HepG2 (cell line): ENCODE results near the gene CASR. TPM values are rescaled to one million over a fixed set of nuclear protein-coding genes. Genes with fewer than 3 reads are reported as not detected.

Experiments
- RFXAP ChIP-seq: sonication (generic); formaldehyde crosslinking; IDR thresholded peaks from 2 replicates; pipeline ENCODE4 v1.4.0; 2020; ENCODE audit warnings: missing genetic modification reagents, borderline replicate concordance
- TAF1 ChIP-seq: sonication (generic); formaldehyde crosslinking; IDR thresholded peaks from 2 replicates; pipeline ENCODE4 v1.4.0; 2020; ENCODE audit warnings: missing genetic modification reagents
- ZNF33A ChIP-seq: sonication (generic); formaldehyde crosslinking; IDR thresholded peaks from 2 replicates; pipeline ENCODE4 v1.5.1; 2020; ENCODE audit warnings: missing genetic modification reagents, mild to moderate bottlenecking, moderate library complexity, borderline replicate concordance
- ZNF747 ChIP-seq: sonication (generic); formaldehyde crosslinking; IDR thresholded peaks from 2 replicates; pipeline ENCODE4 v1.8.1; 2023; ENCODE audit warnings: missing genetic modification reagents, mild to moderate bottlenecking, borderline replicate concordance
- ZNF766 ChIP-seq: sonication (generic); formaldehyde crosslinking; IDR thresholded peaks from 2 replicates; pipeline ENCODE4 v1.5.0; 2020; ENCODE audit warnings: missing genetic modification reagents, borderline replicate concordance
- ZNF772 ChIP-seq: sonication (generic); formaldehyde crosslinking; IDR thresholded peaks from 2 replicates; pipeline ENCODE4 v1.5.0; 2020; ENCODE audit warnings: mild to moderate bottlenecking, missing genetic modification reagents
- polyA plus RNA-seq, 8 experiments: library from polyadenylated mRNA; depleted of rRNA in 3 of 8; stranded (reverse) in 7 of 8; unstranded in 1 of 8; fragments of >200 nt; fragmentation: Illumina TruSeq in 4 of 8; extraction: Trizol in 4 of 8; gene quantifications; 2 replicates each; pipeline versions ENCODE4 v1.2.1 to v1.2.3, GENCODE V29; 2011 to 2016; ENCODE audit warnings: low read depth in 4 of 8, missing spikeins in 1 of 8, mixed read lengths in 1 of 8; ENCODE audit not compliant: insufficient read depth in 1 of 8
- total RNA-seq, 5 experiments: library from RNA; depleted of rRNA; stranded (reverse); fragments of >200 nt; fragmentation: Illumina TruSeq; extraction: Trizol; gene quantifications; 2 replicates each; pipeline ENCODE4 v1.2.3, GENCODE V29; 2016; ENCODE audit warnings: low read depth in 1 of 5
- TF ChIP-seq, protein P1 (sequence below): sonication (generic); formaldehyde crosslinking; IDR thresholded peaks from 2 replicates; pipeline ENCODE4 v1.4.0; 2020; ENCODE audit warnings: mild to moderate bottlenecking, missing genetic modification reagents
- TF ChIP-seq, protein P2 (sequence below): sonication (generic); formaldehyde crosslinking; IDR thresholded peaks from 2 replicates; pipeline ENCODE4 v1.5.0; 2020; ENCODE audit warnings: mild to moderate bottlenecking, missing genetic modification reagents

The CASR gene
- total and polyA plus RNA-seq, 2 of the 13 experiments (the other 11 are each of a cell fraction or from before 2014, with no cell fraction given): not detected

DNA sequence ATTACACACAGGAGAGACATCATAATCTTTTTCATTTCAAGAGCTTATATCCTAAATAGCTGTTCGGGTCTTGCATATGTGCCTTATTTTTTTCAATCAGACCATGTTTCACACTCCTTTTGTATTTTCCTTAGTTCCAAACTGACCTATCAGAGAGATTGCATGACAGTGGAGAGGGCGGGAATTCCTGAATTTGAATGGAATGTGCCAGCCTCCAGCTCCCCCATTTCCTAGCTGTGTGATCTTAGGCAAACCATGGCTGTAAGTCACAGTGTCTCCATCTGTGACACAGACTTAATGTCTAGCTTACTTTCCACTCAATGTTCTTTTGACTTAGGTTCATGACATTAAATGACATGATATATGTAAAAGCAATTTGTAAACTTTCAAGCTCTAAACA, 79.6 kb downstream of the CASR start (continued):
- TF ChIP-seq, protein P1, sequence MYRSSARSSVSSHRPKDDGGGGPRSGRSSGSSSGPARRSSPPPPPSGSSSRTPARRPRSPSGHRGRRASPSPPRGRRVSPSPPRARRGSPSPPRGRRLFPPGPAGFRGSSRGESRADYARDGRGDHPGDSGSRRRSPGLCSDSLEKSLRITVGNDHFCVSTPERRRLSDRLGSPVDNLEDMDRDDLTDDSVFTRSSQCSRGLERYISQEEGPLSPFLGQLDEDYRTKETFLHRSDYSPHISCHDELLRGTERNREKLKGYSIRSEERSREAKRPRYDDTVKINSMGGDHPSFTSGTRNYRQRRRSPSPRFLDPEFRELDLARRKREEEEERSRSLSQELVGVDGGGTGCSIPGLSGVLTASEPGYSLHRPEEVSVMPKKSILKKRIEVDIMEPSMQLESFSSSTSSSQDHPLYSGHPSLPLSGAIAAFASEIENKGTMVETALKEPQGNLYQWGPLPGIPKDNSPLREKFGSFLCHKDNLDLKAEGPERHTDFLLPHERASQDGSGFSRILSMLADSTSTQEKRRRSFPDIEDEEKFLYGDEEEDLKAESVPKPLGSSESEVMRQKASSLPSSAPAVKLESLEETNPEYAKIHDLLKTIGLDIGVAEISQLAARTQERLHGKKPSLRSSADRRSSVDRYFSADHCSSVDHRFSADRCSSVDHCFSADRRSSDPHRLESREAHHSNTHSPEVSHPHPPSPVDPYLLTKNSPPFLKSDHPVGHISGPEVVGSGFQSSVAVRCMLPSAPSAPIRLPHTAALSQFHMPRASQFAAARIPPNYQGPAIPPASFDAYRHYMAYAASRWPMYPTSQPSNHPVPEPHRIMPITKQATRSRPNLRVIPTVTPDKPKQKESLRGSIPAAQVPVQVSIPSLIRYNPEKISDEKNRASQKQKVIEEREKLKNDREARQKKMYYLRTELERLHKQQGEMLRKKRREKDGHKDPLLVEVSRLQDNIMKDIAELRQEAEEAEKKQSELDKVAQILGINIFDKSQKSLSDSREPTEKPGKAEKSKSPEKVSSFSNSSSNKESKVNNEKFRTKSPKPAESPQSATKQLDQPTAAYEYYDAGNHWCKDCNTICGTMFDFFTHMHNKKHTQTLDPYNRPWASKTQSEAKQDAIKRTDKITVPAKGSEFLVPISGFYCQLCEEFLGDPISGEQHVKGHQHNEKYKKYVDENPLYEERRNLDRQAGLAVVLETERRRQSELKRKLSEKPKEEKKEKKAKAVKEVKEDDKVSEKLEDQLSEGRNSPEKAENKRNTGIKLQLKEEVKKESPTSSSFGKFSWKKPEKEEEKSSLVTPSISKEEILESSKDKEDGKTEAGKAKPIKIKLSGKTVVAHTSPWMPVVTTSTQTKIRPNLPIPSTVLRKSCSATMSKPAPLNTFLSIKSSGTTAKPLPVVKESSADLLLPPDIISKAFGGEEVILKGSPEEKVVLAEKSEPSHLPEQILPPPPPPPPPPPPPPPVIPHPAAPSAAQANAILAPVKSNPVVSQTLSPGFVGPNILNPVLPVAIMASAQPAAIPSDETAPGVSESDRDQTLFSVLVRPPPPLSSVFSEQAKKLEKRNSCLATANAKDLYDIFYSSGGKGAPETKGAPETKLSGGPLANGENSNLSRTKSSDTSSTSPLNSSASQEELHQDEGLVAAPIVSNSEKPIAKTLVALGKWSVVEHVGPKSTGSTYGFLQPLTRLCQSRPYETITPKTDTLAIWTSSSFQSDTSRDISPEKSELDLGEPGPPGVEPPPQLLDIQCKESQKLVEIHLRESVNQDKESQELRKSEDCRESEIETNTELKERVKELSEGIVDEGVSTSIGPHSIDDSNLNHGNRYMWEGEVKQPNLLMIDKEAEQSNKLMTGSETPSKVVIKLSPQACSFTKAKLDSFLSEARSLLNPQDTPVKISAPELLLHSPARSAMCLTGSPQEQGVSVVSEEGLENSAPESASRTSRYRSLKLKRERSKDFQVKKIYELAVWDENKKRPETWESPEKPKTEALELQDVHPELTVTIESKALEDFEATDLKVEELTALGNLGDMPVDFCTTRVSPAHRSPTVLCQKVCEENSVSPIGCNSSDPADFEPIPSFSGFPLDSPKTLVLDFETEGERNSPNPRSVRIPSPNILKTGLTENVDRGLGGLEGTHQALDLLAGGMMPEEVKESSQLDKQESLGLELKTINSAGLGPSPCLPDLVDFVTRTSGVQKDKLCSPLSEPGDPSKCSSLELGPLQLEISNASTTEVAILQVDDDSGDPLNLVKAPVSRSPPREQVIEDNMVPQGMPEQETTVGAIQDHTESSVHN (CRISPR knock-in tag): no peak
- TF ChIP-seq ZNF747 (CRISPR knock-in tag) (no peak), ZNF772 (CRISPR knock-in tag) (no peak), ZNF766 (CRISPR knock-in tag) (no peak), RFXAP (no peak), ZNF33A (CRISPR knock-in tag) (no peak), TAF1 (no peak)
- TF ChIP-seq, protein P2, sequence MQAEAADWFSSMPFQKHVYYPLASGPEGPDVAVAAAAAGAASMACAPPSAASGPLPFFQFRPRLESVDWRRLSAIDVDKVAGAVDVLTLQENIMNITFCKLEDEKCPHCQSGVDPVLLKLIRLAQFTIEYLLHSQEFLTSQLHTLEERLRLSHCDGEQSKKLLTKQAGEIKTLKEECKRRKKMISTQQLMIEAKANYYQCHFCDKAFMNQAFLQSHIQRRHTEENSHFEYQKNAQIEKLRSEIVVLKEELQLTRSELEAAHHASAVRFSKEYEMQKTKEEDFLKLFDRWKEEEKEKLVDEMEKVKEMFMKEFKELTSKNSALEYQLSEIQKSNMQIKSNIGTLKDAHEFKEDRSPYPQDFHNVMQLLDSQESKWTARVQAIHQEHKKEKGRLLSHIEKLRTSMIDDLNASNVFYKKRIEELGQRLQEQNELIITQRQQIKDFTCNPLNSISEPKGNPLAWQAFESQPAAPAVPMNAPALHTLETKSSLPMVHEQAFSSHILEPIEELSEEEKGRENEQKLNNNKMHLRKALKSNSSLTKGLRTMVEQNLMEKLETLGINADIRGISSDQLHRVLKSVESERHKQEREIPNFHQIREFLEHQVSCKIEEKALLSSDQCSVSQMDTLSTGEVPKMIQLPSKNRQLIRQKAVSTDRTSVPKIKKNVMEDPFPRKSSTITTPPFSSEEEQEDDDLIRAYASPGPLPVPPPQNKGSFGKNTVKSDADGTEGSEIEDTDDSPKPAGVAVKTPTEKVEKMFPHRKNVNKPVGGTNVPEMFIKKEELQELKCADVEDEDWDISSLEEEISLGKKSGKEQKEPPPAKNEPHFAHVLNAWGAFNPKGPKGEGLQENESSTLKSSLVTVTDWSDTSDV (CRISPR knock-in tag): no peak
- TF ChIP-seq, all 625 proteins: peak for 0
